HepG2 (cell line): ENCODE data around the gene GGNBP2. TPM values are rescaled to one million over a fixed set of nuclear protein-coding genes. Genes with fewer than 3 reads are reported as not detected.

Experiments used
- FOXA3 ChIP-seq: IDR thresholded peaks from 2 replicates; pipeline ENCODE4 v1.6.1; 2016; ENCODE audit warnings: missing genetic modification reagents, missing compliant biosample characterization
- GATAD2A ChIP-seq: IDR thresholded peaks from 2 replicates; pipeline ENCODE4 v1.6.1; 2016
- GLI4 ChIP-seq: sonication (generic); formaldehyde crosslinking; IDR thresholded peaks from 2 replicates; pipeline ENCODE4 v1.5.1; 2020; ENCODE audit warnings: missing genetic modification reagents, mild to moderate bottlenecking, moderate library complexity, borderline replicate concordance
- NR2C2 ChIP-seq: sonication (generic); formaldehyde crosslinking; IDR thresholded peaks from 2 replicates; pipeline ENCODE4 v1.4.0; 2020; ENCODE audit warnings: missing genetic modification reagents, mild to moderate bottlenecking, moderate library complexity, borderline replicate concordance
- REXO4 ChIP-seq: sonication (generic); formaldehyde crosslinking; IDR thresholded peaks from 2 replicates; pipeline ENCODE4 v1.8.0; 2022; ENCODE audit warnings: missing genetic modification reagents, mild to moderate bottlenecking, borderline replicate concordance
- ZFAT ChIP-seq: sonication (generic); formaldehyde crosslinking; conservative IDR thresholded peaks from 2 replicates; pipeline ENCODE4 v1.8.1; 2023; ENCODE audit warnings: missing genetic modification reagents, inconsistent platforms
- ZNF296 ChIP-seq: sonication (generic); formaldehyde crosslinking; conservative IDR thresholded peaks from 2 replicates; pipeline ENCODE4 v1.5.0; 2020; ENCODE audit warnings: mild to moderate bottlenecking, missing genetic modification reagents
- ZNF577 ChIP-seq: sonication (generic); formaldehyde crosslinking; IDR thresholded peaks from 2 replicates; pipeline ENCODE4 v1.4.0; 2020; ENCODE audit warnings: mild to moderate bottlenecking, low read depth, missing genetic modification reagents, borderline replicate concordance
- ZNF737 ChIP-seq: sonication (generic); formaldehyde crosslinking; IDR thresholded peaks from 2 replicates; pipeline ENCODE4 v1.5.0; 2020; ENCODE audit warnings: missing genetic modification reagents, mild to moderate bottlenecking, borderline replicate concordance
- ZNF777 ChIP-seq: sonication (generic); formaldehyde crosslinking; IDR thresholded peaks from 2 replicates; pipeline ENCODE4 v1.4.0; 2020; ENCODE audit warnings: missing genetic modification reagents
- polyA plus RNA-seq, 8 experiments: library from polyadenylated mRNA; depleted of rRNA in 3 of 8; stranded (reverse) in 7 of 8; unstranded in 1 of 8; fragments of >200 nt; fragmentation: Illumina TruSeq in 4 of 8; extraction: Trizol in 4 of 8; gene quantifications; 2 replicates each; pipeline versions ENCODE4 v1.2.1 to v1.2.3, GENCODE V29; 2011 to 2016; ENCODE audit warnings: low read depth in 4 of 8, missing spikeins in 1 of 8, mixed read lengths in 1 of 8; ENCODE audit not compliant: insufficient read depth in 1 of 8
- total RNA-seq, 5 experiments: library from RNA; depleted of rRNA; stranded (reverse); fragments of >200 nt; fragmentation: Illumina TruSeq; extraction: Trizol; gene quantifications; 2 replicates each; pipeline ENCODE4 v1.2.3, GENCODE V29; 2016; ENCODE audit warnings: low read depth in 1 of 5
- TF ChIP-seq, protein P1 (sequence below): sonication (generic); formaldehyde crosslinking; IDR thresholded peaks from 2 replicates; pipeline ENCODE4 v1.4.0; 2020; ENCODE audit warnings: missing genetic modification reagents
- TF ChIP-seq, protein P2 (sequence below): sonication (generic); formaldehyde crosslinking; IDR thresholded peaks from 2 replicates; pipeline ENCODE4 v1.5.0; 2020; ENCODE audit warnings: mild to moderate bottlenecking, missing genetic modification reagents
- TF ChIP-seq, protein P3 (sequence below): sonication (generic); formaldehyde crosslinking; IDR thresholded peaks from 2 replicates; pipeline ENCODE4 v1.5.0; 2020; ENCODE audit warnings: missing genetic modification reagents
- TF ChIP-seq, protein P4 (sequence below): sonication (generic); formaldehyde crosslinking; IDR thresholded peaks from 2 replicates; pipeline ENCODE4 v1.4.0; 2020; ENCODE audit warnings: missing genetic modification reagents, borderline replicate concordance
- TF ChIP-seq, protein P5 (sequence below): IDR thresholded peaks from 2 replicates; pipeline ENCODE4 v1.6.1; 2016; ENCODE audit warnings: mild to moderate bottlenecking, missing biosample characterization, missing genetic modification reagents
- TF ChIP-seq, protein P6 (sequence below): sonication (generic); formaldehyde crosslinking; IDR thresholded peaks from 2 replicates; pipeline ENCODE4 v1.5.0; 2020; ENCODE audit warnings: missing genetic modification reagents

Gene GGNBP2
- total and polyA plus RNA-seq, 2 of the 13 experiments (the other 11 are each of a cell fraction or from before 2014, with no cell fraction given), result 53.3 to 84.2 TPM

DNA sequence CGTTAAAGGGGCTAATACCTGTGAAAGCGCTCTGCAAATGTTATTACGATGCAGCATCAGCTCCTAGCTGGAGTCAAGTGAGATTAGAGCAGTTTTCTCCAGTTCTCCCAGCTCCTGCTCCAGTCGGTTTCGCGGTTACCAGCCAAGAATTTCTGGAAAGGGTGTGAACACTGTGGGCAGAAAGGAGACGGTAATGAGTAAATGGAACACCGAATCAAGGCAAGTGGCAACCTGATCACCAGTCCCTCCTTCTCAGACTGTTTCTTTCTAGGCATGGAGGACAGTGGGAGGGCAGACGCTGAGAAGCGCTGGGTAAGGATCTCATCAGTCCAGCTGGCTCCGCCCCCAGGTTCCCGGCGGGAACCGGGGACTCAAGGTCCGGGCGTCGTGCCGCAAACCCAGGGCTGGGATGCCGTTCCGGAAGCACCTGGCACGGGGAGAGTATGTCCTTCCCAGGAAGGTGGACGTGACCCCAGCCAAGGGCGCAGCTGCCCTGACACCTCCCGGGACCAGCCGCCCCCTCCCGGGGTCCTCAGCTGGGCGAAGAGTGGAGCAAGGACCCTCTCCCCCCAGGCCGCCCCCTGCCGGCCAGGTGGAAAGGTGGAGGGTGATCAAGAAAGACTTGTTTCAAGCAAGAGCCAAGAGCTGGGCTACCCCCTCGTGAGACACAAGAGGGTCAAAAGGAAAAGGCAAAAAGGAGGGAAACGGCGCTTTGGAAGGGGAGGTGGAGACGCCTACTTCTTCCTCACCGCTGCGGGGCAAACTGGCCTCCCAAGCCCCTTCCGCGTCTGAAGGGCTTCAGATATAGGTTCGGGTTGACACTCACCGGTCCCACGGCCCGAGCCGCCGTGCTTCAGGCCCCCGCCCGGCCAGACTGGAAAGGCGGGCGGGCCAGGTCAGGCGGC, 10.5 kb upstream of the GGNBP2 start (continued):
- TF ChIP-seq ZNF737 (CRISPR knock-in tag) (no peak), ZNF777 (CRISPR knock-in tag) (no peak), GATAD2A (CRISPR knock-in tag) (no peak), NR2C2 (CRISPR knock-in tag) (no peak), GLI4 (no peak), ZFAT (CRISPR knock-in tag) (no peak), ZNF296 (CRISPR knock-in tag) (no peak), ZNF577 (CRISPR knock-in tag) (no peak; the same call in 1 of the 2 replicates), REXO4 (no peak), FOXA3 (CRISPR knock-in tag) (peak; percentile 33; the same call in 1 of the 2 replicates)
- TF ChIP-seq, protein P1, sequence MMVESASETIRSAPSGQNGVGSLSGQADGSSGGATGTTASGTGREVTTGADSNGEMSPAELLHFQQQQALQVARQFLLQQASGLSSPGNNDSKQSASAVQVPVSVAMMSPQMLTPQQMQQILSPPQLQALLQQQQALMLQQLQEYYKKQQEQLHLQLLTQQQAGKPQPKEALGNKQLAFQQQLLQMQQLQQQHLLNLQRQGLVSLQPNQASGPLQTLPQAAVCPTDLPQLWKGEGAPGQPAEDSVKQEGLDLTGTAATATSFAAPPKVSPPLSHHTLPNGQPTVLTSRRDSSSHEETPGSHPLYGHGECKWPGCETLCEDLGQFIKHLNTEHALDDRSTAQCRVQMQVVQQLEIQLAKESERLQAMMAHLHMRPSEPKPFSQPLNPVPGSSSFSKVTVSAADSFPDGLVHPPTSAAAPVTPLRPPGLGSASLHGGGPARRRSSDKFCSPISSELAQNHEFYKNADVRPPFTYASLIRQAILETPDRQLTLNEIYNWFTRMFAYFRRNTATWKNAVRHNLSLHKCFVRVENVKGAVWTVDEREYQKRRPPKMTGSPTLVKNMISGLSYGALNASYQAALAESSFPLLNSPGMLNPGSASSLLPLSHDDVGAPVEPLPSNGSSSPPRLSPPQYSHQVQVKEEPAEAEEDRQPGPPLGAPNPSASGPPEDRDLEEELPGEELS (CRISPR knock-in tag), result no peak
- TF ChIP-seq, protein P2, sequence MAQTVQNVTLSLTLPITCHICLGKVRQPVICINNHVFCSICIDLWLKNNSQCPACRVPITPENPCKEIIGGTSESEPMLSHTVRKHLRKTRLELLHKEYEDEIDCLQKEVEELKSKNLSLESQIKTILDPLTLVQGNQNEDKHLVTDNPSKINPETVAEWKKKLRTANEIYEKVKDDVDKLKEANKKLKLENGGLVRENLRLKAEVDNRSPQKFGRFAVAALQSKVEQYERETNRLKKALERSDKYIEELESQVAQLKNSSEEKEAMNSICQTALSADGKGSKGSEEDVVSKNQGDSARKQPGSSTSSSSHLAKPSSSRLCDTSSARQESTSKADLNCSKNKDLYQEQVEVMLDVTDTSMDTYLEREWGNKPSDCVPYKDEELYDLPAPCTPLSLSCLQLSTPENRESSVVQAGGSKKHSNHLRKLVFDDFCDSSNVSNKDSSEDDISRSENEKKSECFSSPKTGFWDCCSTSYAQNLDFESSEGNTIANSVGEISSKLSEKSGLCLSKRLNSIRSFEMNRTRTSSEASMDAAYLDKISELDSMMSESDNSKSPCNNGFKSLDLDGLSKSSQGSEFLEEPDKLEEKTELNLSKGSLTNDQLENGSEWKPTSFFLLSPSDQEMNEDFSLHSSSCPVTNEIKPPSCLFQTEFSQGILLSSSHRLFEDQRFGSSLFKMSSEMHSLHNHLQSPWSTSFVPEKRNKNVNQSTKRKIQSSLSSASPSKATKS, result 0 out of 2 replicates have a peak, but pooled peaks have one; percentile 28
- TF ChIP-seq, protein P3, sequence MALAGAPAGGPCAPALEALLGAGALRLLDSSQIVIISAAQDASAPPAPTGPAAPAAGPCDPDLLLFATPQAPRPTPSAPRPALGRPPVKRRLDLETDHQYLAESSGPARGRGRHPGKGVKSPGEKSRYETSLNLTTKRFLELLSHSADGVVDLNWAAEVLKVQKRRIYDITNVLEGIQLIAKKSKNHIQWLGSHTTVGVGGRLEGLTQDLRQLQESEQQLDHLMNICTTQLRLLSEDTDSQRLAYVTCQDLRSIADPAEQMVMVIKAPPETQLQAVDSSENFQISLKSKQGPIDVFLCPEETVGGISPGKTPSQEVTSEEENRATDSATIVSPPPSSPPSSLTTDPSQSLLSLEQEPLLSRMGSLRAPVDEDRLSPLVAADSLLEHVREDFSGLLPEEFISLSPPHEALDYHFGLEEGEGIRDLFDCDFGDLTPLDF (CRISPR knock-in tag), result 0 out of 2 replicates have a peak, but pooled peaks have one; percentile 14
- TF ChIP-seq, protein P4, sequence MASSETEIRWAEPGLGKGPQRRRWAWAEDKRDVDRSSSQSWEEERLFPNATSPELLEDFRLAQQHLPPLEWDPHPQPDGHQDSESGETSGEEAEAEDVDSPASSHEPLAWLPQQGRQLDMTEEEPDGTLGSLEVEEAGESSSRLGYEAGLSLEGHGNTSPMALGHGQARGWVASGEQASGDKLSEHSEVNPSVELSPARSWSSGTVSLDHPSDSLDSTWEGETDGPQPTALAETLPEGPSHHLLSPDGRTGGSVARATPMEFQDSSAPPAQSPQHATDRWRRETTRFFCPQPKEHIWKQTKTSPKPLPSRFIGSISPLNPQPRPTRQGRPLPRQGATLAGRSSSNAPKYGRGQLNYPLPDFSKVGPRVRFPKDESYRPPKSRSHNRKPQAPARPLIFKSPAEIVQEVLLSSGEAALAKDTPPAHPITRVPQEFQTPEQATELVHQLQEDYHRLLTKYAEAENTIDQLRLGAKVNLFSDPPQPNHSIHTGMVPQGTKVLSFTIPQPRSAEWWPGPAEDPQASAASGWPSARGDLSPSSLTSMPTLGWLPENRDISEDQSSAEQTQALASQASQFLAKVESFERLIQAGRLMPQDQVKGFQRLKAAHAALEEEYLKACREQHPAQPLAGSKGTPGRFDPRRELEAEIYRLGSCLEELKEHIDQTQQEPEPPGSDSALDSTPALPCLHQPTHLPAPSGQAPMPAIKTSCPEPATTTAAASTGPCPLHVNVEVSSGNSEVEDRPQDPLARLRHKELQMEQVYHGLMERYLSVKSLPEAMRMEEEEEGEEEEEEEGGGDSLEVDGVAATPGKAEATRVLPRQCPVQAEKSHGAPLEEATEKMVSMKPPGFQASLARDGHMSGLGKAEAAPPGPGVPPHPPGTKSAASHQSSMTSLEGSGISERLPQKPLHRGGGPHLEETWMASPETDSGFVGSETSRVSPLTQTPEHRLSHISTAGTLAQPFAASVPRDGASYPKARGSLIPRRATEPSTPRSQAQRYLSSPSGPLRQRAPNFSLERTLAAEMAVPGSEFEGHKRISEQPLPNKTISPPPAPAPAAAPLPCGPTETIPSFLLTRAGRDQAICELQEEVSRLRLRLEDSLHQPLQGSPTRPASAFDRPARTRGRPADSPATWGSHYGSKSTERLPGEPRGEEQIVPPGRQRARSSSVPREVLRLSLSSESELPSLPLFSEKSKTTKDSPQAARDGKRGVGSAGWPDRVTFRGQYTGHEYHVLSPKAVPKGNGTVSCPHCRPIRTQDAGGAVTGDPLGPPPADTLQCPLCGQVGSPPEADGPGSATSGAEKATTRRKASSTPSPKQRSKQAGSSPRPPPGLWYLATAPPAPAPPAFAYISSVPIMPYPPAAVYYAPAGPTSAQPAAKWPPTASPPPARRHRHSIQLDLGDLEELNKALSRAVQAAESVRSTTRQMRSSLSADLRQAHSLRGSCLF (CRISPR knock-in tag), result no peak
- TF ChIP-seq, protein P5, sequence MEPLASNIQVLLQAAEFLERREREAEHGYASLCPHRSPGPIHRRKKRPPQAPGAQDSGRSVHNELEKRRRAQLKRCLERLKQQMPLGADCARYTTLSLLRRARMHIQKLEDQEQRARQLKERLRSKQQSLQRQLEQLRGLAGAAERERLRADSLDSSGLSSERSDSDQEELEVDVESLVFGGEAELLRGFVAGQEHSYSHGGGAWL, result no peak
- TF ChIP-seq, protein P6, sequence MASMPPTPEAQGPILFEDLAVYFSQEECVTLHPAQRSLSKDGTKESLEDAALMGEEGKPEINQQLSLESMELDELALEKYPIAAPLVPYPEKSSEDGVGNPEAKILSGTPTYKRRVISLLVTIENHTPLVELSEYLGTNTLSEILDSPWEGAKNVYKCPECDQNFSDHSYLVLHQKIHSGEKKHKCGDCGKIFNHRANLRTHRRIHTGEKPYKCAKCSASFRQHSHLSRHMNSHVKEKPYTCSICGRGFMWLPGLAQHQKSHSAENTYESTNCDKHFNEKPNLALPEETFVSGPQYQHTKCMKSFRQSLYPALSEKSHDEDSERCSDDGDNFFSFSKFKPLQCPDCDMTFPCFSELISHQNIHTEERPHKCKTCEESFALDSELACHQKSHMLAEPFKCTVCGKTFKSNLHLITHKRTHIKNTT (CRISPR knock-in tag), result no peak
